WI38 (cell line): ENCODE measurements around the gene OR52W1.

Experiments used
- H3K4me3 ChIP-seq: 2 replicates; pipeline ENCODE4 v1.5.1; 2011; ENCODE audit warnings: low read depth, mild to moderate bottlenecking, control low read depth, low read length
- TF ChIP-seq, protein P1 (sequence below): IDR thresholded peaks from 2 replicates; pipeline ENCODE4 v1.5.1; 2012; ENCODE audit warnings: low read depth, mild to moderate bottlenecking, control low read depth, low read length

Gene OR52W1

GRCh38 chr11:6204706-6205105, 5.7 kb downstream of the OR52W1 start:
- TF ChIP-seq, protein P1, sequence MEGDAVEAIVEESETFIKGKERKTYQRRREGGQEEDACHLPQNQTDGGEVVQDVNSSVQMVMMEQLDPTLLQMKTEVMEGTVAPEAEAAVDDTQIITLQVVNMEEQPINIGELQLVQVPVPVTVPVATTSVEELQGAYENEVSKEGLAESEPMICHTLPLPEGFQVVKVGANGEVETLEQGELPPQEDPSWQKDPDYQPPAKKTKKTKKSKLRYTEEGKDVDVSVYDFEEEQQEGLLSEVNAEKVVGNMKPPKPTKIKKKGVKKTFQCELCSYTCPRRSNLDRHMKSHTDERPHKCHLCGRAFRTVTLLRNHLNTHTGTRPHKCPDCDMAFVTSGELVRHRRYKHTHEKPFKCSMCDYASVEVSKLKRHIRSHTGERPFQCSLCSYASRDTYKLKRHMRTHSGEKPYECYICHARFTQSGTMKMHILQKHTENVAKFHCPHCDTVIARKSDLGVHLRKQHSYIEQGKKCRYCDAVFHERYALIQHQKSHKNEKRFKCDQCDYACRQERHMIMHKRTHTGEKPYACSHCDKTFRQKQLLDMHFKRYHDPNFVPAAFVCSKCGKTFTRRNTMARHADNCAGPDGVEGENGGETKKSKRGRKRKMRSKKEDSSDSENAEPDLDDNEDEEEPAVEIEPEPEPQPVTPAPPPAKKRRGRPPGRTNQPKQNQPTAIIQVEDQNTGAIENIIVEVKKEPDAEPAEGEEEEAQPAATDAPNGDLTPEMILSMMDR = no peak
- H3K4me3 ChIP-seq = no peak overlapping the region

GRCh38 chr11:6205366-6205765, 6.3 kb downstream of the OR52W1 start, which contains the start of gene C11orf42:
Gene C11orf42, plus strand, starts transcription at chr11:6205557. Its CDS starts 59 bp downstream, at chr11:6205616.
- no peak within 1 kb of the TSS for H3K4me3 ChIP-seq
- TF ChIP-seq, protein P1 = no peak

GRCh38 chr11:6206456-6207180, 7.6 kb downstream of the OR52W1 start:
- H3K4me3 ChIP-seq = no peak overlapping the region
- TF ChIP-seq, protein P1 = no peak

DNA sequence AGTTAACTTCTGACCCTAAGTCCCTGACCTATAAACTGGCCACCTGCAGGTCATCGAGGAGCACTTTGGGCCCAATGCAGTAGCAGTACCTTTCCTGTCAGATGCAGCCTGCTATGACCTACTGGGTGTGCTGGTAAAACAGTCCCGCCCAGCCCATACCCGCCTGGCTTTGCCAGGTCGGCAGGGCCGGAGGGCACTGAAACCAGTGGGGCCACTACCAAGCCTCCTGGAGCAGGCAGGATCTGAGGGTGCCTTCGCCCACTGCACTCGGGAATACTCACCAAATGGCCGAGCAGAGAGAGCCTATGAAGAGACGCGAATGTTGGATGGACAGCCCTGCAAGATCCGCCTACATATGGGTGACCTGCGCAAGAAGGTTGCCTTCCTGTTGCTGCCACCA, 10.8 kb downstream of the OR52W1 start:
- TF ChIP-seq, protein P1 = no peak
- no peak overlapping the region for H3K4me3 ChIP-seq

DNA sequence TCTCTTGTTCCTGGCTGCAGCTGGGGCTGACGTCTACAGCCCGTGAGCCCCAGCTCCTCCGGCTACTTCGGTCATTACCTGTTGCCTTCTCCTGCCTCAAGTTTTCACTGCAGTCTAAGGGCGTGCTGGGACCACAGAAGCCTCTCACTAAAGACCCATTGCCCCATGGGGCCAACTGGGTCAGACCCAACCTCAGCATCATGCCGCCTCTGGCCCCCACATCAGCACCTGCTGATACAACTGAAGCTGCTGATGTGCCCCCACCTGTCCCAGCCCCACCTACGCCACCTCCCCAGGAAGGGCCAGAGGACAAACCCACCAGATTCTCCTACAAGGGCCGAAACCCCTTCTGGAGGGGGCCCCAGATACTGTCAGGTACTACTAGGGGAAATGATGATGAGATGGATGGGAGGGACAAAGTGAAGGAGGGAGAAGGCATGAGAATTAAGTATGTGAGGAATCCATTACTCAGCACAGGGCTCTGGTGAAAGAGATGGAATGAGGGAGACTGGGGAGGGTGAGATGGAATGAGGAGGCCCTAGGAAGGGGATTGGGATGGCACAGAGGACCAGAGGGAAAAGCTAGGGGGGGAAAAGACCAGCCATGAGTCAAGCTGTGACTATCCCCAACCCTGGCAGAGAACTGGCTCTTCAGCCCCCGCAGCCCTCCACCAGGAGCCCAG, 11.4 kb downstream of the OR52W1 start:
- H3K4me3 ChIP-seq = no peak overlapping the region
- TF ChIP-seq, protein P1 = no peak

- TF ChIP-seq, protein P1 = no peak
- no peak overlapping the region for H3K4me3 ChIP-seq
Measured at GRCh38 chr11:6214530-6214929, 15.5 kb downstream of the OR52W1 start.

DNA sequence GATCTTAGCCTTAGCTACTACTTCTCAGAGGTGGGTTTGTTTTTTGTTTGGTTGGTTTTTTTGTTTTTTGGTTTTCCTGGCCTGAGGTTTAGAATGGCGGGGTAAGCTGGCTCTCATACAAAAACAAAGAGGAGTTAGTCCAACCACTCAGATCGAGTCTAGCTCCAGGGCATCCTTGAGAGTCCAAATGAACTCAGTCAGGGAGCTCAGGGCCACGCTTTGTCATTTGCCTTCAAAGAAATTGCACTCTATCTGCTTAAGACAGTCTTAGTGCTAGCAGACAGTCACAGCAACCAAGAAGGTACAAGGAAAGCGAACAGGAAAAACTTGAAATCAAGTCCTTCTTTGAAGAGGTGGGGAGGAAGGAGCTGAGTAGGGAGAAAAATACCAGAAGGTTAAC, 17.5 kb downstream of the OR52W1 start:
- no peak overlapping the region for H3K4me3 ChIP-seq
- TF ChIP-seq, protein P1 = no peak
